ENCODE measurements around the gene MPLKIP.
"Not testable (repeated sequence)": the region's sequence is repeated elsewhere in the genome, so short reads cannot be mapped to it uniquely, and the experiment has no call there.

The MPLKIP gene

DNA sequence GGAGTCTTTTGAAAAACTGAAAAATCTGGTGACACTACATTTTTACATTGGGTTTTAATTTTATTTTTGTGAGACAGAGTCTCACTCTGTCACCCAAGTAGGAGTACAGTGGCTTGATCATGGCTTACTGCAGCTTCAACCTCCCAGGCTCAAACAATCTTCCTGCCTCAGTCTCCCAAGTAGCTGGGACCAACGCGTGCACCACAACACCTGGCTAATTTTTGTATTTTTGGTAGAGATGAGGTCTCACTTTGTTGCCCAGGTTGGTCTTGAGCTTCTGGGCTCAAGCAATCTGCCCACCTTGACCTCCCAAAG lies 11.5 kb downstream of the MPLKIP start:
- DNase-seq: no peak

DNA sequence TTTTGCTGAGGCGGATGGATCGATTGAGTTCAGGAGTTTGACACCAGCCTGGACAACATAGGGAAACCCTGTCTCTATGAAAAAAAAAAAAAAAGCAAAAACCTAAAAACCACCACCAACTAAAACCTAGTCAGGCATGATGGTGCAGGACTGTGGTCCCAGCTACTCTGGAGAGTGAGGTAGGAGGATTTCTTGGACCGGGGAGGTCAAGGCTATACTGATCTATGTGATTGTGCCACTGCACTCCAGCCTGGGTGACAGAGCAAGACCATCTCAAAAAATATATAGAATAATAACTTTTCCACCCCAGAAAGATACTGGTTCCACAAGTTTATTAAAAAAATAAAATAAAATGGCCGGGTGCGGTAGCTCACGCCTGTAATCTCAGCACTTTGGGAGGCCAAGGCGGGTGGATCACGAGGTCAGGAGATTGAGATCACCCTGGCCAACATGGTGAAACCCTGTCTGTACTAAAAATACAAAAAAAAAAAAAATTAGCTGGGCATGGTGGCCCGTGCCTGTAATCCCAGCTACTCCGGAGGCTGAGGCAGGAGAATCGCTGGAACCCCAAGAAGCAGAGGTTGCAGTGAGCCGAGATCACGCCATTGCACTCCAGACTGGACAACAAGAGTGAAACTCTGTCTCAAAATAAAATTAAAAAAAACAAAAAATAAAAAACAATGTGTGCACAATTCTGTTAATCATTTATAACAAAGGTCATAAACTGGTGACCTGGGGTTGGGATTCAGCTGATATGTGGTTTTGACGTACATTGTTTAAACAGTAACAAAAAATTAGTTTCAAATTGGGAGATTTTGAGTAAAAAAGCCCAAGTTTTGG lies 12.1 kb downstream of the MPLKIP start:
- not testable (repeated sequence) for DNase-seq

DNA sequence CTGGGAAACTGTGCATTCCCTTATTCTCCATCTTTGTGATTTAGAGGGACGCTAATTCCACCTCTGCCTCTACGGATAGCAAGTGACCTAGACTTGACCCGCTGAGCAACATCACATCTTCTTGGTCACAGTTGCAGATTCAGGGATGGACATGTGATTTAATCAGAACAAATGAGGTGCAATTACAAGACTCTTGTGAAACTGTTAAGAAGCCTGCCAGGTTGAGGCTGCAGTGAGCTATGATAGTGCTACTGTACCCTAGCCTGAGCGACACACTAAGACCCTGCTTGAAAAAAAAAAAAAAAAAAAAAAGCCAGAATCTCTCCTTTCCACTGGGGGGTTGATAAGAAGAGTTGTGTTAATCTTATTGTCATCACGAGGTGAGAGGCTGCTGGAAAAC lies 14.4 kb downstream of the MPLKIP start:
- DNase-seq: no peak

DNA sequence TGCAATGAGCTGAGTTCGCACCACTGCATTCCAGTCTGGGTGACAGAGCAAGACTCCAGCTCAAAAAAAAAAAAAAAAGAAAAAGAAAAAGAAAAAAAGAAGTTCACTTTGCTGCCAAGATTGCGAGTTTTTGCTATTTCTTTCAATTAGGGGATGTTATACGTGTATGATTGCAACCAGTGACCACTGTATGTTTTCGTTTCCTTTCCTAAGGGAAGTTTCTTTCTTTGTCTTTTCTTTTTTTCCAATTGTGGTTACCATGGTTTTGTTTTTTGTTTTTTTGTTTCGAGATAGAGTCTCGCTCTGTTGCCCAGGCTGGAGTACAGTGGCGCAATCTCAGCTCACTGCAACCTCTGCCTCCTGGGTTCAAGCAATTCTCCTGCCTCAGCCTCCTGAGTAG lies 16.2 kb downstream of the MPLKIP start:
- DNase-seq: not testable (repeated sequence)

DNA sequence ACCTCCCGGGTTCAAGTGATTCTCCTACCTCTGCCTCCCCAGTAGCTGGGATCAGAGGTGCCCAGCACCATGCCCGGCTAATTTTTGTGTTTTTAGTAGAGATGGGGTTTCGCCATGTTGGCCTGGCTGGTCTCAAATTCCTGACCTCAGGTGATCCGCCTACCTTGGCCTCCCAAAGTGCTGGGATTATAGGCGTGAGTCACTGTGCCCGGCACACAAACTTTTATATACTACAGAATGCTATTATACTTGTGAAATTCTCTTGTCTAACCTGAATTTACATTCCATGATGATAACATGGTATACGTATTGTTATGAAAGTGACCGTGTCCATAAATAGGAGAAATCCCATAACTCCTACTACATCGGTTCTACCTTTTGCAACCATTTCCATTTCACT lies 17.2 kb downstream of the MPLKIP start:
- DNase-seq: not testable (repeated sequence)

DNA sequence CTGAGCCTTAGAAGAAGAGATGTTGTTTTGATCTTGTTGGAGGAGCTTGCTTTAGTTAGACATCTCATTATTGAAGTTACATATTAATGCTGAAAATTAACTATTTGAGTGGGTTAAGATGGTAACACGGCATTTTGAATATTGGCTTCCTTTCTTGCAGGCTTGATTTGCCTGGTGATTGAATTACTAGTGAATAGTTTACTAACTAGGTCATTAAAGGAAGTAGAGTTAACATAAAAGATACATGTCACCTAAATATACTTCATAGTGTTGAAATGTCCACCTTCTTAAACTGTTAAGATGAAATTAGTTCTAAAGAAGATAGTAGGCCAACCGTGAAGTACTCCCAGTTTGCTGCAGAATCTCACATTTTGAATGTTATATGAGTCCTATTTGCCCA lies 18.5 kb downstream of the MPLKIP start:
- DNase-seq: no peak

DNA sequence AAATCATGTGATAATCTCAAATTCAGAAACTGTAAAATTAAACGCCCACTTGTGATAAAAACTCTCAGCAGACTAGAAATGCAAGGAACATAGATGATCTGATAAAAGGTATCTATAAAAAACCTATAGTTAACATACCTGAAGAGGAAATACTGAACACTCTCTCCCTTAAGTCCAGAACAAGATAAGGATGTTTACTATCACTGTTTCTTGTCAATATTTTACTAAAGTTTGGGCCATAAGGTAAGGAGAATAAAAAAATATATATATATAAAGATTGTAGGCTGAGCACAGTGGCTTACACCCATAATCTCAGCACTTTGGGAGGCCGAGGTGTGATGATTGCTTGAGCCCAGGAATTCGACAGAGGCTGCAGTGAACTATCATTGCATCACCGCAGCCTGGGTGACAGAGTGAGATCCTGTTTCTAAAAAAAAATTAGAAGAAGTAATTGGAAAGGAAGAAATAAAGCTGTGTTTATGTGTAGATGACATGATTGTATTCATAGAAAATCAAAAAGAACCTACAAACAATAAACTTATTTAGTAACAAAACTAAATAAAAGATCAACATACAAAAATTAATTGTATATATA lies 28.4 kb downstream of the MPLKIP start:
- no peak for DNase-seq

DNA sequence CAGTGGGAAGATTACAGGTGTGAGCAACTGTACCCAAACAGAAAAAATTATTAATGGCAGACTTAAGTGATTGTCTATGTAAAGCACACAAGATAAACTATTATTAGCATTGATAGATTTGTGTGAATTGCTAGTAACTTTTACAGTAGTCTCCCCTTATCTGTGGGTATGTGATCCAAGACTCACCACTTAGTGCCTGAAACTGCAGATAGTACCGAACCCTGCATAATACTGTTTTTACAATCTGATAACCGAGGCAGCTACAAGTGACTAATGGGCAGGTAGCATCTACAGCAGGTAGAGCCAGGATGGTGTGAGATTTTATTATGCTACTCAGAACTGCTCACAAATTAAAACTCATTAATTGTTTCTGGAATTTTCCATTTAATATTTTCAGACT lies 31.5 kb downstream of the MPLKIP start:
- DNase-seq: no peak

DNA sequence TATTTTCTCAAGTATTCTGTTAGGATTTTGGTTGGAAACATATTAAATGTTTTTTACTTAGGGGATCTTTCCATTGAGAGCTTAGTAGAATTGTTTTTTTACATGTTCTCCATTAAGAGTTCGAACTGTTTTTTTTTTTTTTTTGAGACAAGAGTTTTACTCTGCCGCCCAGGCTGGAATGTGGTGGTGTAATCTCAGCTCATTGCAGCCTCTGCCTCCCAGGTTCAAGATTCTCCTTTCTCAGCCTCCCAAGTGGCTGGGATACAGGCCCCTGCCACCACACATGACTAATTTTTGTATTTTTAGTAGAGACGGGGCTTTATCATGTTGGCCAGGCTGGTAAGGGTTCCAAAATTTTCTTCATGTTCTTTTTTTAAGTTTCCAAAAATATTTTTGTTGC lies 33.2 kb downstream of the MPLKIP start:
- no peak for DNase-seq

DNA sequence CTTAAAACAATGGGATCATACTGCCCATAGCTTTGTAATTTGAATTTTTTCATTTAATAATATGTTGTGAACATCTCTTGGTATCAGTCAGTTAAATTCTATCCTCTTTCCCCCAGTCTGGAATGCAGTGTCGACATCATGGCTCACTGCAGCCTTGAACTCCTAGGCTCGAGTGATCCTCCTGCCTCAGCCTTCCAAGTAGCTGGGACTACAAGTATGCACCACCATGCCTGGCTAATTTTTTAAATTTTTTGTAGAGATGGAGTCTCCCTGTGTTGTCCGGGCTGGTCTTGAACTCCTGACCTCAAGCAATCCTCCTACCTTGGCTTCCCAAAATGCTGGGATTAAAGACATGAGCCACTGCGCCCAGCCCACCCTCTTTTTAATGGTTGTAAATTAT lies 34.6 kb downstream of the MPLKIP start:
- DNase-seq: no peak

DNA sequence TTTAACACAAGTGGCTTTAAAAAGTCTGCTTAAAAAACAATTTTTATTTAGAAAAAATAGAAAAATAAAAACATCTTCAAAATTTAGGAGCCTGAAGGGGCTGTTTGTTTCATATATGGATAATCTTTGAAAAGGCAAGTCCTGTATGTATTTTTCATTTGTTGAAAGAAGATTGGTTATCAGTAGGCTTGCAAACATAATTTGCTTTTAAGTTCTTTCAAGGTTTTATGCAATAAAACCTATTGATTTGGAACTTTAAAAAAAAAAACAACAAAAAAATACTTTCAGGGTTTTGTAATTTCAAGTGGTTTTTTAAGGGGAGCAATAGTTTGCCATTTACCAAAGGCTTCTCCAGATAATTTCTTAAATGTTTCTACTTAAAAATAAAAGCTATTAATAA lies 35.6 kb downstream of the MPLKIP start:
- DNase-seq: no peak

DNA sequence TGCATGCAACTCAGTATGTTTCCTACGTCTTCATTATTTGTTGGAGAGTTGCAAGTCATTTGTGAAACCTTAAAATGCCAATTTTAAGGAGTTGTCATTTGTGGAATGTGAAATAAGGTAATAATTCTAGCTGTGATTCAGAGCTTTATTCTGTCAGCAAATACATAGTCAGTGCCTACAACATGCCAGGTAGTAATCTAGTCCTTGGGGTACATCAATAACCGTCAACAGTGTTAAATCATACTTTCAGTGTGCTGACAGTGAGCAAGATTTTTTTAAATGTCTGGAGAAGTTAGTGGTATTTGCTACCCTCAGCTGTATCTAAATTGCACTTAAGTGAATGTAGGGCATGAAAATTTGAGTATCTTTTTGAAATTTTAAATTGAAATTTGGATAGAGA lies 36.7 kb downstream of the MPLKIP start:
- no peak for DNase-seq

DNA sequence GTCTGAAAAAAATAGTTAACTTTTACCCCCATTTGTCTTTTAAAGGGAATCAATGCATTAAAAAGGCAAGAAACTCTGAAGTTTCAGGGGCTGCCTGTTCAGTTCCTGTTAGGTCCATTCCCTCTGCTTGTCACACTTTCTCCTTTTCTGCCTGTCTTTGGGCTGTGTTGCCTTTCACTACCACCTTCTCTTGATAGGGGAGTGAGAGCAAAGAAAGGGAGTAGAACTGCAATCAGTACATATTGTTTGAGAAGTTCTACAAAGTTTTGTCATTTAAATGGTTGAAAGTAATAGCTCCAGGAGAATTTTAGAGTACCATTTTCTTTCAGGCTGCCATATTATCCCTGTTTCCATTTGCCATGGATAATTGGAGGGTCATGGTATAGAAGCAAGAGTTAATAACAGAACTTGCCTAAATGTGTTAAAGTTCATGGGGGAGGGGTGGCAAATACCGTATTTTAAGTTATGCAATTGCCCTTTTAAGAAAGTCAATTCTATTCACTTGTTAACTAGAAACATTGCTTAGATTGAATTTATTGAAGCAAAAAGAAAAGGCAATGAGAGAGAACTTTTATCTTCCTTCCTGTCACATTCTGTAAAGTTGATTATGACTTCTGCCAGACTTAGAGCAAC lies 38.6 kb downstream of the MPLKIP start:
- DNase-seq: no peak

DNA sequence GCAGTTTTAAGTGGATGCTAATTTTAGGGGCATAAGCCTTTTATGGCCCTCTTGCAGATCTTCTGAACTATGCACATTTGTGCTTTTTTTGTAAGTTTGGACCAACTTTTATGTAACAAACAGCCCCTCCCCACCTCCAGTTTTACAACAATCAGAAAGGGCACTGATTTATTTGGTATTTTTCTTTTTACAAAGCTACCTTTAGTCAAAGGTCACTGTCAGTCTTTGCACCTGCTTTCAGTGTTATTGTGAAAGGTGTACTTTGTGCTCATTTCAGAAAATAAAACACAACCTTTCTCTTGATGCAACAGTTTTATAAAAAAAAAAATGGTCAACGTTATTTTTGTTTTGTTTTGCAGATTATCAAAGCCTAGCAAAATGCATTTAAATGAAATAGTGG lies 39.2 kb downstream of the MPLKIP start:
- no peak for DNase-seq

DNA sequence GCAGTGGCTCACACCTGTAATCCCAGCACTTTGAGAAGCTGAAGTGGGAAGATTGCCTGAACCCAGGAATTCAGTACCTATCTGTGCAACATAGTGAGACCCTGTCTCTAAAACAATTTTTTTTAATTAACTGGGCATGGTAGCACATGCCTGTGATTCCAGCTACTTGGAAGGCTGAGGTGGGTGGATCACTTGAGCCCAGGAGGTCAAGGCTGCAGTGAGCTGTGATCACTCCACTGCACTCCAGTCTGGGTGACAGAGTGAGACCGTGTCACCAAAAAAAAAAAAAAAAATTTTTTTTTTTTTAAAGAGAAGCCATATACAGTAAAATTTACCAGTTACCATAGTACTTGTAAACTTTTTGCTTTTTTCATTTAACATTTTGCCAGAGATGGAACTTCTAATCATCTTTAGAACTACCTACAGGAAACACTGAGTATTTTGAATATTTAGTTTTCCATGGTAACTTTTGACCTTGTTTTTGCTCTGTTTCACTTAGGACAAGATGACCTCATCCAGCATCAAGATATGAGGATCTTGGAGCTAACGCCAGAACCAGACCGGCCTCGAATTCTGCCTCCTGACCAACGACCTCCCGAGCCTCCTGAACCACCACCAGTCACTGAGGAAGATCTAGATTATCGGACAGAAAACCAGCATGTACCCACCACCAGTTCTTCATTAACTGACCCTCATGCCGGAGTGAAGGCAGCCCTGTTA lies 40.6 kb downstream of the MPLKIP start:
- no peak for DNase-seq

DNA sequence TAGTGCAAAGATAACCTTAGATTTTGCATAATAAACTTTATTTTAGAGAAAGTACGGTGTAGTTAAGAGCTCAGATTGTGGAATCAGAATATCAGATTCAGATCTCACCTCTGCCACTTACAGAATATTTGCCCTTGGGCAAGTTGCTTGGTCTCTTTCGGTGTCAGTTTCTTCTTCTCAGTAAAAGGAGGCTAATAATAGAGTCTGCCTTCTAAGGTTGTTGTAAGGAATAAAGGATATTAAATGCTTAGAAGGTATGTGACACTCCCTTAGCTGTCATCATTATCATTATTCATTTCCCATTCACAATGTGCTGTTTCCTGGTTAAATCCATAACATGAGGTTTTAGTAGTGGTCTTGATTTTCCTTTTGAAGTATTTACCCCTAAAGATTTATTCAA lies 42.2 kb downstream of the MPLKIP start:
- no peak for DNase-seq

DNA sequence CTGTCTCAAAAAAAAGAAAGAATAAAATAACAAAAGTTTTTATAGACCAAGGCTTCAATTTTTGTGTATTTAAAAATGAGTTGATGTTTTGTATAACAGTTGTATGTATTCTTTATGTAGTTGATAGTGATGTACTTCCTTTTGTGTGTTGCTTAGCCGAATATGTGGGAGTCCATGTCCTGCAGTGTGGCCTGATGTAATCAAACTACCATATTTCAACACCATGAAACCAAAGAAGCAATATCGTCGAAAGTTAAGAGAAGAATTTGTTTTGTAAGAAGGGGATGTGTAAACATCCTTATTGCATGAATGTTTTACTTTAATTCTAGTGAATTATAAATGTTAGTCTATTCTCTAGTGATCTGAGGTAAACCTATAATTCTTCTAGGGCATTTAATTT lies 56.6 kb downstream of the MPLKIP start:
- no peak for DNase-seq
